Measurements from ENCODE around the gene PTGDS. TPM values are rescaled to one million over a fixed set of nuclear protein-coding genes. Genes with fewer than 3 reads are reported as not detected.
A peak's percentile ranks its signal among the peaks of the same experiment; 100 is the strongest.
"Not testable (repeated sequence)": the region's sequence is repeated elsewhere in the genome, so short reads cannot be mapped to it uniquely, and the experiment has no call there.

Gene PTGDS
- total RNA-seq, 1 donor from 2014 or later = 477 TPM

GRCh38 chr9:137001857-137002645 lies 24.7 kb downstream of the PTGDS start:
- no peaks in the 10 kb centered on the region for H3K9me3 ChIP-seq

GRCh38 chr9:137002646-137003041 lies 25.3 kb downstream of the PTGDS start:
- H3K27ac ChIP-seq = no peak overlapping the region
- intact Hi-C loops (cut with DNase I) = no loop called here
- no peaks in the 10 kb centered on the region for H3K36me3 ChIP-seq
- no peaks in the 10 kb centered on the region for H3K9me3 ChIP-seq
- peaks cover 22% of the 10 kb centered on the region for H3K4me1 ChIP-seq
- H3K4me3 ChIP-seq = no peak overlapping the region
- ATAC-seq (no peak), DNase-seq (no peak)
- no peak for TF ChIP-seq CTCF (IDR thresholded peaks at IDR 0.05)
- H3K27me3 ChIP-seq = no peaks in the 10 kb centered on the region

More at GRCh38 chr9:137001857-137002645, 24.7 kb downstream of the PTGDS start:
- Histone ChIP-seq H3K27me3 (no peaks in the 10 kb centered on the region), H3K4me3 (no peak overlapping the region), H3K27ac (no peak overlapping the region), H3K36me3 (no peaks in the 10 kb centered on the region), H3K4me1 (peaks cover 24% of the 10 kb centered on the region)
- DNase-seq (no peak), ATAC-seq (no peak)
- TF ChIP-seq CTCF (IDR thresholded peaks at IDR 0.05) = no peak
- intact Hi-C loops (cut with DNase I) = no loop called here

GRCh38 chr9:137004285-137004684 lies 27.0 kb downstream of the PTGDS start:
- H3K36me3 ChIP-seq; H3K4me3 ChIP-seq; DNase-seq; H3K27ac ChIP-seq; H3K9me3 ChIP-seq; intact Hi-C loops (cut with DNase I); ATAC-seq; H3K27me3 ChIP-seq: not testable (repeated sequence)
- H3K4me1 ChIP-seq = peaks cover 17% of the 10 kb centered on the region
- peak; percentile 53 for TF ChIP-seq CTCF (IDR thresholded peaks at IDR 0.05)

- ATAC-seq = peak; percentile 3
- intact Hi-C loops (cut with DNase I) = no loop called here
Measured at GRCh38 chr9:137006116-137007003, 29.1 kb downstream of the PTGDS start.

More at GRCh38 chr9:137006116-137007003, 29.1 kb downstream of the PTGDS start:
- H3K27ac ChIP-seq = no peak overlapping the region
- no peak overlapping the region for H3K4me3 ChIP-seq
- no peak for TF ChIP-seq CTCF (IDR thresholded peaks at IDR 0.05)
- H3K27me3 ChIP-seq = no peaks in the 10 kb centered on the region
- DNase-seq = no peak
- no peaks in the 10 kb centered on the region for H3K36me3 ChIP-seq
- no peaks in the 10 kb centered on the region for H3K9me3 ChIP-seq
- H3K4me1 ChIP-seq = peaks cover 5% of the 10 kb centered on the region

Measured in upper lobe of right lung (tissue), 1 donor.